CD14-positive monocyte (primary cell): Measurements from ENCODE around the gene NUTM2G. TPM values are rescaled to one million over a fixed set of nuclear protein-coding genes. Genes with fewer than 3 reads are reported as not detected.
"Not testable (repeated sequence)": the region's sequence is repeated elsewhere in the genome, so short reads cannot be mapped to it uniquely, and the experiment has no call there.

ENCODE experiments used
- DNase-seq, 3 donors: peaks; one replicate each; pipeline ENCODE4 v3.0.0-alpha.2; 2011 to 2022
- H2AFZ ChIP-seq: 2 replicates; pipeline ENCODE4 v1.6.0; 2012; ENCODE audit warnings: mild to moderate bottlenecking, low read depth, low read length, inconsistent platforms; ENCODE audit not compliant: insufficient read depth, poor library complexity, severe bottlenecking
- H3K27ac ChIP-seq, 2 donors: 1 replicate in 1 of 2; 2 replicates in 1 of 2; pipeline ENCODE4 v1.5.1; 2012 to 2013; ENCODE audit warnings: low read length in 2 of 2, control low read depth in 1 of 2, inconsistent platforms in 1 of 2, low read depth in 1 of 2, mild to moderate bottlenecking in 1 of 2
- H3K27me3 ChIP-seq, 2 donors: one replicate each; pipeline versions ENCODE4 v1.6.0 to v1.6.1; 2011 to 2013; ENCODE audit warnings: low read length in 2 of 2; ENCODE audit not compliant: control insufficient read depth in 2 of 2, insufficient read depth in 2 of 2
- H3K36me3 ChIP-seq, 2 donors: replicated peaks in 1 of 2; 1 replicate in 1 of 2; 2 replicates in 1 of 2; pipeline versions ENCODE4 v1.5.1 to v1.6.1; 2012 to 2013; ENCODE audit warnings: low read length in 2 of 2, control low read depth in 1 of 2, inconsistent platforms in 1 of 2, mild to moderate bottlenecking in 1 of 2; ENCODE audit not compliant: insufficient read depth in 2 of 2, control insufficient read depth in 1 of 2
- H3K4me1 ChIP-seq, 2 donors: 1 replicate in 1 of 2; 2 replicates in 1 of 2; pipeline versions ENCODE4 v1.5.1 to v1.6.1; 2012 to 2013; ENCODE audit warnings: low read length in 2 of 2, control low read depth in 1 of 2, inconsistent platforms in 1 of 2, mild to moderate bottlenecking in 1 of 2, moderate library complexity in 1 of 2; ENCODE audit not compliant: insufficient read depth in 2 of 2, control insufficient read depth in 1 of 2
- H3K4me2 ChIP-seq: replicated peaks from 2 replicates; pipeline ENCODE3; 2012; ENCODE audit warnings: low read length, moderate library complexity, mild to moderate bottlenecking; ENCODE audit not compliant: poor library complexity, severe bottlenecking; ENCODE audit errors: extremely low read depth
- H3K4me3 ChIP-seq, 3 experiments: fragments of 200-600 bp in 1 of 3; sonication (generic) in 1 of 3; replicated peaks in 1 of 3; 1 replicate in 2 of 3; 2 replicates in 1 of 3; pipeline ENCODE4 v1.5.1; 2011 to 2013; ENCODE audit warnings: low read length in 3 of 3, mild to moderate bottlenecking in 3 of 3, control low read depth in 2 of 3, low read depth in 2 of 3, inconsistent platforms in 1 of 3, moderate library complexity in 1 of 3
- H3K79me2 ChIP-seq: 2 replicates; pipeline ENCODE4 v1.6.0; 2012; ENCODE audit warnings: mild to moderate bottlenecking, control low read depth, inconsistent platforms, low read length, moderate library complexity; ENCODE audit not compliant: insufficient read depth
- H3K9ac ChIP-seq: 2 replicates; pipeline ENCODE4 v1.6.0; 2017; ENCODE audit warnings: low read length, mild to moderate bottlenecking; ENCODE audit not compliant: insufficient read depth, poor library complexity, severe bottlenecking
- H3K9me3 ChIP-seq, 2 donors: replicated peaks in 1 of 2; 1 replicate in 1 of 2; 2 replicates in 1 of 2; pipeline versions ENCODE4 v1.5.1 to v1.6.1; 2012 to 2013; ENCODE audit warnings: low read length in 2 of 2, control low read depth in 1 of 2; ENCODE audit not compliant: control insufficient read depth in 1 of 2, insufficient read depth in 1 of 2
- H4K20me1 ChIP-seq: 2 replicates; pipeline ENCODE4 v1.6.0; 2012; ENCODE audit warnings: mild to moderate bottlenecking, low read length, control low read depth, moderate library complexity; ENCODE audit not compliant: insufficient read depth
- H3K27ac Mint-ChIP-seq, 7 donors: one replicate each; pipeline ENCODE4 v1.8.0; 2020; ENCODE audit warnings: mild to moderate bottlenecking in 7 of 7, mixed read lengths in 7 of 7, moderate library complexity in 6 of 7, inconsistent platforms in 2 of 7
- H3K27me3 Mint-ChIP-seq, 3 donors: one replicate each; pipeline ENCODE4 v1.8.0; 2021 to 2022; ENCODE audit warnings: low read depth in 3 of 3, mild to moderate bottlenecking in 3 of 3, mixed read lengths in 3 of 3, moderate library complexity in 3 of 3, inconsistent platforms in 1 of 3
- H3K36me3 Mint-ChIP-seq, 2 donors: one replicate each; pipeline ENCODE4 v1.8.0; 2020; ENCODE audit warnings: mixed read lengths in 2 of 2, inconsistent platforms in 1 of 2, mild to moderate bottlenecking in 1 of 2
- H3K4me1 Mint-ChIP-seq: one replicate; pipeline ENCODE4 v1.8.0; 2020; ENCODE audit warnings: mild to moderate bottlenecking, mixed read lengths
- H3K4me3 Mint-ChIP-seq, 2 donors: one replicate each; pipeline ENCODE4 v1.8.0; 2020; ENCODE audit warnings: mild to moderate bottlenecking in 2 of 2, mixed read lengths in 2 of 2, moderate library complexity in 1 of 2
- H3K9me3 Mint-ChIP-seq, 7 donors: one replicate each; pipeline ENCODE4 v1.8.0; 2020 to 2022; ENCODE audit warnings: mixed read lengths in 7 of 7, mild to moderate bottlenecking in 6 of 7, moderate library complexity in 6 of 7, inconsistent platforms in 2 of 7
- CTCF ChIP-seq: fragments of 200-600 bp; IDR thresholded peaks from one replicate; pipeline ENCODE4 v1.8.0; 2022; ENCODE audit warnings: antibody characterized with exemption, mild to moderate bottlenecking
- WGBS: methylation state at CpG from one replicate; pipeline ENCODE4 v1.1.5; 2013; ENCODE audit warnings: missing lambda C conversion rate; ENCODE audit not compliant: insufficient coverage; 5-methylcytosine and 5-hydroxymethylcytosine counted together
- intact Hi-C, 2 donors: fragments of 100-400 bp; cut with micrococcal nuclease; formaldehyde crosslinking; loops; one replicate each; pipeline versions ENCODE4 v1.15.0 to v1.15.1; 2023
- polyA plus RNA-seq, 3 donors: library from polyadenylated mRNA; depleted of rRNA in 1 of 3; unstranded in 2 of 3; stranded (reverse) in 1 of 3; fragments of 300-500 nt in 2 of 3; fragments of >200 nt in 1 of 3; fragmentation: Illumina TruSeq in 2 of 3; gene quantifications; 1 replicate in 2 of 3; 2 replicates in 1 of 3; pipeline ENCODE4 v1.2.3, GENCODE V29; 2012 to 2021

The NUTM2G gene
- polyA plus RNA-seq, 3 donors: not detected

GRCh38 chr9:96888591-96888990, 40.1 kb upstream of the NUTM2G start:
- peaks cover 19% of the 10 kb centered on the region for H3K4me1 Mint-ChIP-seq
- Histone ChIP-seq H4K20me1 (no peaks in the 10 kb centered on the region), H3K4me1 (peaks cover 8% of the 10 kb centered on the region in 2 donors), H3K9me3 (peaks cover 0 to 3% of the 10 kb centered on the region in 2 donors), H3K27me3 (no peaks in the 10 kb centered on the region), H3K27ac (no peak overlapping the region), H3K4me3 (no peak overlapping the region), H3K79me2 (no peaks in the 10 kb centered on the region), H3K9ac (no peak overlapping the region), H2AFZ (no peak overlapping the region), H3K4me2 (no peak overlapping the region), H3K36me3 (peaks cover 3 to 34% of the 10 kb centered on the region in 2 donors)
- H3K4me3 Mint-ChIP-seq: no peak overlapping the region
- peaks cover 1 to 6% (median 3%) of the 10 kb centered on the region in 7 donors for H3K9me3 Mint-ChIP-seq
- DNase-seq: no peak
- H3K27me3 Mint-ChIP-seq: peaks cover 0 to 1% (median 1%) of the 10 kb centered on the region in 3 donors
- intact Hi-C loops: no loop called here
- peak overlapping the region in 1 of 7 donors; percentile 17 for H3K27ac Mint-ChIP-seq
- 95% methylated on average over 4 of the region's 4 CpGs for WGBS
- peaks cover 29 to 40% of the 10 kb centered on the region in 2 donors for H3K36me3 Mint-ChIP-seq
- no peak for TF ChIP-seq CTCF

GRCh38 chr9:96892131-96892530, 36.5 kb upstream of the NUTM2G start:
- H4K20me1 ChIP-seq: no peaks in the 10 kb centered on the region
- 97% methylated on average over 5 of the region's 7 CpGs for WGBS
- no peak overlapping the region for H3K27ac ChIP-seq
- no peak overlapping the region for H2AFZ ChIP-seq
- no peaks in the 10 kb centered on the region for H3K79me2 ChIP-seq
- Mint-ChIP-seq H3K9me3 (peaks cover 0 to 8% (median 5%) of the 10 kb centered on the region in 7 donors), H3K4me1 (no peaks in the 10 kb centered on the region), H3K27me3 (peaks cover 0 to 2% (median 1%) of the 10 kb centered on the region in 3 donors), H3K36me3 (peaks cover 57 to 63% of the 10 kb centered on the region in 2 donors), H3K4me3 (no peak overlapping the region), H3K27ac (no peak overlapping the region)
- H3K4me2 ChIP-seq: no peak overlapping the region
- no peak overlapping the region for H3K4me3 ChIP-seq
- H3K27me3 ChIP-seq: no peaks in the 10 kb centered on the region
- DNase-seq: no peak
- no peaks in the 10 kb centered on the region for H3K4me1 ChIP-seq
- no peaks in the 10 kb centered on the region for H3K9me3 ChIP-seq
- H3K9ac ChIP-seq: no peak overlapping the region
- TF ChIP-seq CTCF: no peak
- intact Hi-C loops: no loop called here
- H3K36me3 ChIP-seq: peaks cover 10 to 64% of the 10 kb centered on the region in 2 donors

- H3K79me2 ChIP-seq, H4K20me1 ChIP-seq, H3K9ac ChIP-seq, DNase-seq, H3K4me1 ChIP-seq, H3K4me1 Mint-ChIP-seq, H2AFZ ChIP-seq, H3K9me3 Mint-ChIP-seq, H3K27me3 ChIP-seq, intact Hi-C loops, H3K4me3 ChIP-seq, H3K27ac ChIP-seq, H3K4me3 Mint-ChIP-seq, H3K4me2 ChIP-seq, H3K9me3 ChIP-seq, H3K27me3 Mint-ChIP-seq: not testable (repeated sequence)
- WGBS: no CpG with 5 or more reads among the region's 2 CpGs
- Mint-ChIP-seq H3K36me3 (peaks cover 25 to 30% of the 10 kb centered on the region in 2 donors), H3K27ac (peak overlapping the region in 3 of 7 donors; percentile 66 to 79 (median 68))
- H3K36me3 ChIP-seq: peaks cover 9 to 29% of the 10 kb centered on the region in 2 donors
Measured at GRCh38 chr9:96900010-96900409, 28.6 kb upstream of the NUTM2G start.
